RCC 7860 (cell line): ENCODE data around the gene PSTPIP2.
A peak's percentile ranks its signal among the peaks of the same experiment; 100 is the strongest.

Experiments
- DNase-seq: peaks from one replicate; pipeline ENCODE4 v3.0.0-alpha.2; 2015; ENCODE audit warnings: low spot score
- FAIRE-seq: peaks from 2 replicates; lab custom pipeline; 2012; peaks lifted over from hg19 to GRCh38; lab: Jason Lieb, UNC

The PSTPIP2 gene

GRCh38 chr18:45940724-45941123, 131.3 kb downstream of the PSTPIP2 start:
- DNase-seq (no peak), FAIRE-seq (no peak)

- no peak for FAIRE-seq
- DNase-seq = no peak
Observed at GRCh38 chr18:45939236-45939635, 132.8 kb downstream of the PSTPIP2 start.

- FAIRE-seq = no peak
- no peak for DNase-seq
Observed at GRCh38 chr18:45938488-45938935, 133.5 kb downstream of the PSTPIP2 start.

GRCh38 chr18:45935591-45936335, 136.3 kb downstream of the PSTPIP2 start:
- DNase-seq = peak; percentile 52
- no peak for FAIRE-seq
